GM12865 (cell line): Measurements from ENCODE around the gene SLC49A3.

ENCODE experiments used
- DNase-seq: peaks from one replicate; pipeline ENCODE4 v3.0.0; 2010; ENCODE audit warnings: low read depth
- H3K4me3 ChIP-seq: 2 replicates; pipeline ENCODE4 v1.5.1; 2011; ENCODE audit warnings: mild to moderate bottlenecking, low read depth, low read length, control low read depth
- TF ChIP-seq, protein P1 (sequence below): IDR thresholded peaks from 2 replicates; pipeline ENCODE4 v1.5.1; 2011; ENCODE audit warnings: low read length, control low read depth, low read depth, inconsistent platforms; ENCODE audit not compliant: insufficient read depth; ENCODE audit errors: missing control alignments

Gene SLC49A3

GRCh38 chr4:720111-720860 is 31.3 kb upstream of the SLC49A3 start:
- TF ChIP-seq, protein P1, sequence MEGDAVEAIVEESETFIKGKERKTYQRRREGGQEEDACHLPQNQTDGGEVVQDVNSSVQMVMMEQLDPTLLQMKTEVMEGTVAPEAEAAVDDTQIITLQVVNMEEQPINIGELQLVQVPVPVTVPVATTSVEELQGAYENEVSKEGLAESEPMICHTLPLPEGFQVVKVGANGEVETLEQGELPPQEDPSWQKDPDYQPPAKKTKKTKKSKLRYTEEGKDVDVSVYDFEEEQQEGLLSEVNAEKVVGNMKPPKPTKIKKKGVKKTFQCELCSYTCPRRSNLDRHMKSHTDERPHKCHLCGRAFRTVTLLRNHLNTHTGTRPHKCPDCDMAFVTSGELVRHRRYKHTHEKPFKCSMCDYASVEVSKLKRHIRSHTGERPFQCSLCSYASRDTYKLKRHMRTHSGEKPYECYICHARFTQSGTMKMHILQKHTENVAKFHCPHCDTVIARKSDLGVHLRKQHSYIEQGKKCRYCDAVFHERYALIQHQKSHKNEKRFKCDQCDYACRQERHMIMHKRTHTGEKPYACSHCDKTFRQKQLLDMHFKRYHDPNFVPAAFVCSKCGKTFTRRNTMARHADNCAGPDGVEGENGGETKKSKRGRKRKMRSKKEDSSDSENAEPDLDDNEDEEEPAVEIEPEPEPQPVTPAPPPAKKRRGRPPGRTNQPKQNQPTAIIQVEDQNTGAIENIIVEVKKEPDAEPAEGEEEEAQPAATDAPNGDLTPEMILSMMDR: no peak
- no peak for DNase-seq
- no peak overlapping the region for H3K4me3 ChIP-seq

GRCh38 chr4:718460-718859 is 29.5 kb upstream of the SLC49A3 start:
- no peak for DNase-seq
- H3K4me3 ChIP-seq: no peak overlapping the region
- TF ChIP-seq, protein P1: no peak

- no peak overlapping the region for H3K4me3 ChIP-seq
- TF ChIP-seq, protein P1: no peak
- DNase-seq: no peak
These were observed 28.8 kb upstream of the SLC49A3 start for GRCh38 chr4:717601-718320.

DNA sequence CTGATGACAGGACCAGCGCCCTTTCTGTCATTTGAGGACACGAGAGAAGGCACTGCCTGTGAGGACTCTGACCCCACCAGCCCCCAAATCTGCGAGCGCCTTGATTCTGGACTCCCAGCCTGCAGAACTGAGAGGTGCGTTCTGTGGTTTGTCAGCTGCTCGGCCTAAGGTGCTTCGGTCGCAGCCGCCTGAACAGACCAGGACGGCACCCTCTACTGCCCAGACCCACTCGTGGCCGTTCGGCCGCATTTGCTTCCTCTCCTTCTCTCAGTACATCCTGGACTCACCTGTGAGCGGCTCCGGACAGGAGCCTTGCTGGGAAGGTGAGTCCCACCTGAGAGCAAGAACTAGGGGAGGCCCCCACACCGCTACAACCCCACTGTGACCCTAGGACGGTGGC is 25.1 kb upstream of the SLC49A3 start:
- DNase-seq: no peak
- no peak overlapping the region for H3K4me3 ChIP-seq
- TF ChIP-seq, protein P1: no peak

DNA sequence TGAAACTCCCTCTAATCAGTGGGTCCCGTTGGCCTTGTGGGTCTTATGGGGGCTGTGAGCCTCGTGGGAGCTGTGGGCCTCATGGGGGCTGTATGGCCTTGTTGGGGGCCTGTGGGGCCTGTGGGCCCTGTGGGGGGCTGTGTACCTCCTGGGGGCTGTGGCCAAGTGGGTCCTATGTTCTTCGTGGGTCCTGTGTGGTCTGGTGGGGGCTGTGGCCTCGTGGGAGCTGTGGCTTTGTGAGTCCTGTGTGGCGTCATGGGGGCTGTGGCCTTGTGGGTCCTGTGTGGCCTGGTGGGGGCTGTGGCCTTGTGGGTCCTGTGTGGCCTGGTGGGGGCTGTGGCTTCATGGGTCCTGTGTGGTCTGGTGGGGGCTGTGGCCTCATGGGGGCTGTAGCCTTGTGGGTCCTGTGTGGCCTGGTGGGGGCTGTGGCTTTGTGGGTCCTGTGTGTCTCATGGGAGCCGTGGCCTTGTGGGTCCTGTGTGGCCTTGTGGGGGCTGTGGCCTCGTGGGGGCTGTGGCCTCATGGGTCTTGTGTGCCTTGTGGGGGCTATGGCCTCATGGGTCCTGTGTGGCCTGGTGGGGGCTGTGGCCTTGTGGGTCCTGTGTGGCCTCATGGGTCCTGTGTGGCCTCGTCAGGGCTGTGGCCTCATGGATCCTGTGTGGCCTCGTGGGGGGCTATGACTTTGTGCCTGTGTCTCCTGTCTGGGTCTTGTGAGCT is 24.1 kb upstream of the SLC49A3 start:
- no peak for DNase-seq
- TF ChIP-seq, protein P1: no peak
- no peak overlapping the region for H3K4me3 ChIP-seq

DNA sequence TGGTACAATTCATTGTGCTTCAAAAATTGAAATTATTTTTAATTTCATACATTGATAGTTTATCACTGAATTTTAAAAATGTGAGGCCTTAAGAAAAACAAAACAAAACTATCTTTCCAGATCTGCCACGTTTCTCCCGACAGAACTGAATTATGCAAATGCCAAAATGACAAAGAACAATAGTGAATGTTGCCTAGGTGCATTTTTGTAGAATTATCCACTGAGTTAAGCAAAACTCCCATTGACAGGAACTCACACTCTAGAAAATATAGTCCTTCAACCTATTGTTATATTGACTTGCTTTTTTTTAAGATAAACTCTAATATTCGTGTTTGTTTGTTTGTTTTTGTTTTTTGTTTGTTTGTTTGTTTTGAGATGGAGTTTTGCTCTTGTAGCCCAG is 23.1 kb upstream of the SLC49A3 start:
- DNase-seq: no peak
- TF ChIP-seq, protein P1: no peak

More for the DNA sequence above, 23.1 kb upstream of the SLC49A3 start:
- H3K4me3 ChIP-seq: no peak overlapping the region
